AG04450 (cell line): Measurements from ENCODE around the gene GGA2. TPM values are rescaled to one million over a fixed set of nuclear protein-coding genes. Genes with fewer than 3 reads are reported as not detected.

Experiments used
- CTCF ChIA-PET: fragments of 300-600, 350-600 bp; formaldehyde crosslinking; extraction: SDS; loops from one replicate; lab custom pipeline; 2022; ENCODE audit warnings: antibody characterized with exemption, inconsistent platforms; lab: Charles Lee
- POLR2A ChIA-PET: fragments of 350-600 bp; formaldehyde crosslinking; extraction: SDS; loops from one replicate; lab custom pipeline; 2021; ENCODE audit warnings: antibody characterized with exemption, inconsistent platforms; lab: Yijun Ruan, JAX
- DNase-seq: peaks from one replicate; pipeline ENCODE4 v3.0.0-alpha.2; 2011; ENCODE audit warnings: low read depth, low spot score
- H3K27ac ChIP-seq: one replicate; pipeline ENCODE4 v1.5.1; 2012; ENCODE audit warnings: low read depth, low read length, control low read depth
- H3K27me3 ChIP-seq: one replicate; pipeline ENCODE4 v1.6.0; 2012; ENCODE audit warnings: low read length; ENCODE audit not compliant: control insufficient read depth, insufficient read depth
- H3K4me3 ChIP-seq: 2 replicates; pipeline ENCODE4 v1.5.1; 2011; ENCODE audit warnings: mild to moderate bottlenecking, low read depth, low read length, control low read depth
- H3K9me3 ChIP-seq: 2 replicates; pipeline ENCODE4 v1.5.1; 2012; ENCODE audit warnings: low read length; ENCODE audit not compliant: control insufficient read depth, insufficient read depth
- CTCF ChIP-seq: IDR thresholded peaks from 2 replicates; pipeline ENCODE4 v1.5.1; 2011; ENCODE audit warnings: low read depth, low read length, control low read depth, inconsistent platforms
- polyA plus RNA-seq: library from polyadenylated mRNA; depleted of rRNA; stranded (reverse); fragments of >200 nt; gene quantifications from 2 replicates; pipeline ENCODE4 v1.2.3, GENCODE V29; 2011

Gene GGA2
- polyA plus RNA-seq, 1 experiment: 42.5 TPM

- Histone ChIP-seq H3K9me3 (no peaks in the 10 kb centered on the region), H3K4me3 (no peak overlapping the region), H3K27me3 (no peaks in the 10 kb centered on the region), H3K27ac (no peak overlapping the region)
- POLR2A ChIA-PET: no interaction called here
- TF ChIP-seq CTCF: no peak
- no peak for DNase-seq
- CTCF ChIA-PET: no interaction called here
Measured at GRCh38 chr16:23500212-23500861, 10.0 kb downstream of the GGA2 start.

DNA sequence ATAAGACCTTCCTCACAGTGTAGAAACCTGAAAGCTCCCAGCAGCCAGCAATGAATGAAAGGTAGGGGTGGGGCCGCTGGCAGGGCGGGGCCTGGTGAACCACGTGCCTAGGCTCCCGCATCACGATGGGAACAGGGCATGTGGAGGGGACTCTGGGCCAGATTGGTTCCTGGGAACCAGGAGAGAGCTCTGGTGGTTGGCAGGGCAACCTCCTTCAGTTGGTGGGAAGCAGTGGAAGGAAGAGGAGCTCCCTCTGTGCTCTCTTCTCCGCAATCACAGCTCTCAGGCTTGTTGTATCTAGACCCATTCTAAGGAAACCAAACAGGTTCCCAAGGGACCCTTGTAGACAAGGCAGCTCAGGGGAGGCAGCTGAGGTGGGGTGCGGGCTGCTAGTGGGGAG, 10.5 kb downstream of the GGA2 start:
- Histone ChIP-seq H3K27me3 (no peaks in the 10 kb centered on the region), H3K27ac (no peak overlapping the region), H3K4me3 (no peak overlapping the region), H3K9me3 (no peaks in the 10 kb centered on the region)
- ChIA-PET CTCF (no interaction called here), POLR2A (no interaction called here)
- DNase-seq: no peak
- no peak for TF ChIP-seq CTCF

GRCh38 chr16:23498863-23499262, 11.4 kb downstream of the GGA2 start:
- no peaks in the 10 kb centered on the region for H3K9me3 ChIP-seq
- POLR2A ChIA-PET: no interaction called here
- CTCF ChIA-PET: interaction anchor here (1.2 kb wide), 1 partner anchor 63 kb away, joined by 3 read pairs; no protein-coding TSS in a partner anchor
- no peak for DNase-seq
- no peak overlapping the region for H3K27ac ChIP-seq
- H3K4me3 ChIP-seq: no peak overlapping the region
- TF ChIP-seq CTCF: no peak
- no peaks in the 10 kb centered on the region for H3K27me3 ChIP-seq

DNA sequence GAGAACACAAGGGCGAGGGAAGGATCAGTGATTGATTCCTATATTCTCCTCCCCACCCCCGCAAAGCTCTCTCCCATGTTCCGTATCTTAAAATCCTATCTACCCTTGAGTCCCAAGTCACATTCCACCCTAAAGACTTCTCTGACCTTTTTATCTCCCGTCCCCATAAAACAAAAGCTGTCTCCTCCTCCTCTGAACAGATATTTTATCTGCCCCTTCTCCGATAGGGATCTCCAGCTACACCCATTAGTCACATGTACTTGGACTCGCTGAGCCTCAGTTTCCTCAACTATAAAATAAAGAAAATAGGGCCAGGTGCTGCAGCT, 12.8 kb downstream of the GGA2 start:
- H3K27me3 ChIP-seq: no peaks in the 10 kb centered on the region
- no peak for TF ChIP-seq CTCF
- DNase-seq: no peak
- H3K9me3 ChIP-seq: no peaks in the 10 kb centered on the region
- ChIA-PET CTCF (interaction anchor here (0.6 kb wide), 2 partner anchors 289 to 1313 kb away, joined by 3 read pairs; no protein-coding TSS in a partner anchor), POLR2A (no interaction called here)
- no peak overlapping the region for H3K4me3 ChIP-seq
- no peak overlapping the region for H3K27ac ChIP-seq

DNA sequence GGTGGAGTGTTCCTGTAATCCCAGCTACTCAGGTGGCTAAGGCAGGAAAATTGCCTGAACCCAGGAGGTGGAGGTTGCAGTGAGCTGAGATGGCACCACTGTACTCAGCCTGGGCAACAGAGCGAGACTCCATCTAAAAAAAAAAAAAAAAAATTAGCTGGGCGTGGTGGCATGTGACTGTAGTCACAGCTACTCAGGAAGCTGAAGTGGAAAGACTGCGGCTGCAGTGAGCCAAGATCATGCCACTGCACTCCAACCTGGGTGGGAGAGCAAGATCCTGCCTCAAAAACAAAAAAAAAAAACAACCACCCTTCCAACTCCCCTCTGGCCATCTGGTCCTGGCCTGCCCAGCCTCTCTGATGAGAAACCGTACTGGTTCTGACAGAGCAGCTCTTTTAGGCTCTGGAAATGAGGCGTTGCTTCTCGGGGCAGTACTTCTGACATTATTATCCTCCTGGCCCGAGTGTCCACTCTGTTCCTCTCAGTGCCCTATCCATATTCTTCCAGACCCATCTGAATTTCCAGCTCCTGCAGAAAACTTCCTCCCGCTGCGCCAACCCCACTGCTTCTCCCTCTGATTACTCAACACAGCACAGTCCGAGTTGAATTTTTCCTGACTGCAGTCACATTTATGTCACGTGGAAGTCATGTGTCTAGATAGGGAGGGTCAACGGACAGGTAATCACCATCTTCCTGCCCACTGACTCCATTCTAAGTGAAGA, 13.3 kb downstream of the GGA2 start:
- ChIA-PET POLR2A (no interaction called here), CTCF (interaction anchor here (0.6 kb wide), 1 partner anchor 1313 kb away, joined by 3 read pairs; no protein-coding TSS in a partner anchor)
- no peaks in the 10 kb centered on the region for H3K27me3 ChIP-seq
- no peak overlapping the region for H3K4me3 ChIP-seq
- no peak for DNase-seq
- no peak overlapping the region for H3K27ac ChIP-seq
- no peak for TF ChIP-seq CTCF
- no peaks in the 10 kb centered on the region for H3K9me3 ChIP-seq
